Neuronal stem cell (in vitro differentiated cells): ENCODE measurements around the gene VMP1.

ENCODE experiments used
- DNase-seq: peaks from one replicate; pipeline ENCODE4 v3.0.0-alpha.2; 2013; ENCODE audit warnings: low spot score
- H2AFZ ChIP-seq: one replicate; pipeline ENCODE4 v1.6.1; 2013; ENCODE audit warnings: mild to moderate bottlenecking, low read length, inconsistent platforms
- H2AK5ac ChIP-seq: 2 replicates; pipeline ENCODE4 v1.6.1; 2013; ENCODE audit warnings: low read depth, mild to moderate bottlenecking, inconsistent platforms, low read length, moderate library complexity, mixed read lengths
- H2BK120ac ChIP-seq: 2 replicates; pipeline ENCODE4 v1.6.1; 2013; ENCODE audit warnings: low read depth, mild to moderate bottlenecking, inconsistent platforms, low read length, moderate library complexity, mixed read lengths
- H2BK12ac ChIP-seq: one replicate; pipeline ENCODE4 v1.6.1; 2013; ENCODE audit warnings: low read length, inconsistent platforms
- H2BK15ac ChIP-seq: 2 replicates; pipeline ENCODE4 v1.6.1; 2013; ENCODE audit warnings: mild to moderate bottlenecking, low read length, inconsistent platforms, mixed read lengths
- H2BK5ac ChIP-seq: one replicate; pipeline ENCODE4 v1.6.1; 2013; ENCODE audit warnings: inconsistent platforms, mild to moderate bottlenecking, low read length, moderate library complexity
- H3K14ac ChIP-seq: one replicate; pipeline ENCODE4 v1.6.1; 2013; ENCODE audit warnings: low read length, inconsistent platforms
- H3K18ac ChIP-seq: 2 replicates; pipeline ENCODE4 v1.6.1; 2013; ENCODE audit warnings: low read length, inconsistent platforms
- H3K23ac ChIP-seq: 2 replicates; pipeline ENCODE4 v1.6.1; 2013; ENCODE audit warnings: low read depth, mild to moderate bottlenecking, mixed read lengths, low read length, inconsistent platforms; ENCODE audit not compliant: poor library complexity
- H3K27ac ChIP-seq: replicated peaks from 3 replicates; pipeline ENCODE4 v1.5.1; 2013; ENCODE audit warnings: low read length, inconsistent platforms
- H3K27me3 ChIP-seq, 3 experiments: 2 replicates each; pipeline ENCODE4 v1.6.1; 2013; ENCODE audit warnings: low read length in 3 of 3, mild to moderate bottlenecking in 2 of 3, inconsistent platforms in 1 of 3, low read depth in 1 of 3, mixed read lengths in 1 of 3, moderate library complexity in 1 of 3; ENCODE audit not compliant: control insufficient read depth in 3 of 3, insufficient read depth in 3 of 3
- H3K36me3 ChIP-seq, 2 donors: replicated peaks in 1 of 2; 2 replicates each; pipeline ENCODE4 v1.6.1; 2013; ENCODE audit warnings: low read length in 2 of 2; ENCODE audit not compliant: control insufficient read depth in 2 of 2, insufficient read depth in 2 of 2
- H3K4ac ChIP-seq: 2 replicates; pipeline ENCODE4 v1.6.1; 2013; ENCODE audit warnings: inconsistent platforms, mild to moderate bottlenecking, low read length, moderate library complexity
- H3K4me1 ChIP-seq, 2 donors: 1 replicate in 1 of 2; 2 replicates in 1 of 2; pipeline ENCODE4 v1.6.1; 2013; ENCODE audit warnings: low read length in 2 of 2, low read depth in 1 of 2; ENCODE audit not compliant: control insufficient read depth in 2 of 2, insufficient read depth in 1 of 2
- H3K4me2 ChIP-seq: one replicate; pipeline ENCODE4 v1.6.1; 2013; ENCODE audit warnings: mild to moderate bottlenecking, low read length, inconsistent platforms; ENCODE audit not compliant: insufficient read depth, poor library complexity, severe bottlenecking
- H3K4me3 ChIP-seq, 2 donors: 2 replicates each; pipeline ENCODE4 v1.5.1; 2013; ENCODE audit warnings: low read length in 2 of 2, mild to moderate bottlenecking in 2 of 2, inconsistent platforms in 1 of 2, moderate library complexity in 1 of 2
- H3K79me1 ChIP-seq: one replicate; pipeline ENCODE4 v1.6.1; 2013; ENCODE audit warnings: low read depth, mild to moderate bottlenecking, inconsistent platforms, low read length, moderate library complexity
- H3K9ac ChIP-seq: one replicate; pipeline ENCODE4 v1.6.1; 2013; ENCODE audit warnings: mild to moderate bottlenecking, low read depth, low read length, inconsistent platforms; ENCODE audit not compliant: poor library complexity
- H3K9me3 ChIP-seq, 2 donors: replicated peaks in 1 of 2; 2 replicates each; pipeline versions ENCODE3 to v1.6.1; 2013; ENCODE audit warnings: low read length in 2 of 2, mild to moderate bottlenecking in 2 of 2, inconsistent platforms in 1 of 2, low read depth in 1 of 2, mixed read lengths in 1 of 2, moderate library complexity in 1 of 2; ENCODE audit not compliant: control insufficient read depth in 2 of 2, insufficient read depth in 1 of 2
- H4K8ac ChIP-seq: one replicate; pipeline ENCODE4 v1.6.1; 2013; ENCODE audit warnings: low read depth, mild to moderate bottlenecking, inconsistent platforms, low read length, moderate library complexity
- H4K91ac ChIP-seq: one replicate; pipeline ENCODE4 v1.6.1; 2013; ENCODE audit warnings: low read length, low read depth, mild to moderate bottlenecking, inconsistent platforms; ENCODE audit not compliant: poor library complexity
- WGBS, 2 donors: extraction: QIAGEN DNeasy Blood & Tissue Kit; methylation state at CpG; one replicate each; pipeline ENCODE4 v1.1.7; 2013; ENCODE audit warnings: missing lambda C conversion rate in 2 of 2, mixed read lengths in 1 of 2; ENCODE audit not compliant: insufficient read length in 2 of 2, insufficient replicate concordance in 1 of 2; ENCODE audit errors: extremely low coverage in 2 of 2; 5-methylcytosine and 5-hydroxymethylcytosine counted together

The VMP1 gene

GRCh38 chr17:59760160-59760559 lies 52.7 kb downstream of the VMP1 start:
- no CpG with 5 or more reads among the region's 1 CpG for WGBS, 2 donors

GRCh38 chr17:59761385-59762048 lies 54.1 kb downstream of the VMP1 start:
- Histone ChIP-seq H3K36me3 (peaks cover 7 to 25% of the 10 kb centered on the region in 2 donors), H3K14ac (no peak overlapping the region), H4K91ac (no peak overlapping the region), H3K9ac (no peak overlapping the region), H4K8ac (no peak overlapping the region), H3K27ac (peak overlapping the region; percentile 91), H3K4me1 (peaks cover 4 to 24% of the 10 kb centered on the region in 2 donors), H3K18ac (no peak overlapping the region), H2BK120ac (no peak overlapping the region), H3K9me3 (peaks cover 3 to 6% of the 10 kb centered on the region in 2 donors), H3K27me3 (no peaks in the 10 kb centered on the region), H2BK12ac (no peak overlapping the region), H2AK5ac (no peak overlapping the region), H3K23ac (no peak overlapping the region), H2AFZ (peak overlapping the region; percentile 24), H3K4ac (no peak overlapping the region), H2BK5ac (no peak overlapping the region), H2BK15ac (no peak overlapping the region), H3K79me1 (no peaks in the 10 kb centered on the region), H3K4me3 (no peak overlapping the region), H3K4me2 (peak overlapping the region; percentile 14)
- no CpG with 5 or more reads among the region's 3 CpGs for WGBS, 2 donors
- peak; percentile 61 for DNase-seq

More at GRCh38 chr17:59760160-59760559, 52.7 kb downstream of the VMP1 start:
- Histone ChIP-seq H4K91ac (no peak overlapping the region), H3K4me3 (no peak overlapping the region), H3K23ac (no peak overlapping the region), H3K27me3 (no peaks in the 10 kb centered on the region), H3K4ac (no peak overlapping the region), H2BK12ac (no peak overlapping the region), H2AFZ (no peak overlapping the region), H3K36me3 (peaks cover 5 to 15% of the 10 kb centered on the region in 2 donors), H3K4me1 (peaks cover 4 to 29% of the 10 kb centered on the region in 2 donors), H3K27ac (no peak overlapping the region), H3K79me1 (no peaks in the 10 kb centered on the region), H4K8ac (no peak overlapping the region), H3K14ac (no peak overlapping the region), H3K18ac (no peak overlapping the region), H2BK15ac (no peak overlapping the region), H2AK5ac (no peak overlapping the region), H2BK5ac (no peak overlapping the region), H2BK120ac (no peak overlapping the region), H3K9ac (no peak overlapping the region), H3K4me2 (no peak overlapping the region), H3K9me3 (peaks cover 3 to 6% of the 10 kb centered on the region in 2 donors)
- no peak for DNase-seq

- H3K9ac ChIP-seq = no peak overlapping the region
- no peak overlapping the region for H2BK5ac ChIP-seq
- no peak overlapping the region for H3K14ac ChIP-seq
- no peak overlapping the region for H2BK120ac ChIP-seq
- peak overlapping the region; percentile 24 for H2AFZ ChIP-seq
- no CpG with 5 or more reads among the region's 4 CpGs for WGBS, 2 donors
- peak overlapping the region; percentile 91 for H3K27ac ChIP-seq
- H3K4me3 ChIP-seq = no peak overlapping the region
- no peak overlapping the region for H4K91ac ChIP-seq
- no peaks in the 10 kb centered on the region for H3K27me3 ChIP-seq
- no peak overlapping the region for H2BK15ac ChIP-seq
- H3K4me2 ChIP-seq = no peak overlapping the region
- no peak overlapping the region for H3K4ac ChIP-seq
- peaks cover 4 to 23% of the 10 kb centered on the region in 2 donors for H3K4me1 ChIP-seq
- no peak overlapping the region for H4K8ac ChIP-seq
- H3K79me1 ChIP-seq = no peaks in the 10 kb centered on the region
- no peak overlapping the region for H2AK5ac ChIP-seq
- H3K18ac ChIP-seq = no peak overlapping the region
- peaks cover 7 to 25% of the 10 kb centered on the region in 2 donors for H3K36me3 ChIP-seq
- DNase-seq = no peak
- no peak overlapping the region for H3K23ac ChIP-seq
- peaks cover 3 to 6% of the 10 kb centered on the region in 2 donors for H3K9me3 ChIP-seq
- no peak overlapping the region for H2BK12ac ChIP-seq
These were observed 54.8 kb downstream of the VMP1 start for GRCh38 chr17:59762049-59762823.

GRCh38 chr17:59762824-59763374 lies 55.4 kb downstream of the VMP1 start:
- Histone ChIP-seq H3K27me3 (no peaks in the 10 kb centered on the region), H3K14ac (no peak overlapping the region), H3K4me1 (peaks cover 4 to 23% of the 10 kb centered on the region in 2 donors), H3K27ac (no peak overlapping the region), H3K9ac (no peak overlapping the region), H3K23ac (no peak overlapping the region), H2AK5ac (no peak overlapping the region), H4K91ac (no peak overlapping the region), H3K4me3 (no peak overlapping the region), H2BK120ac (no peak overlapping the region), H2BK15ac (no peak overlapping the region), H2BK12ac (no peak overlapping the region), H2AFZ (no peak overlapping the region), H3K79me1 (no peaks in the 10 kb centered on the region), H3K18ac (no peak overlapping the region), H3K36me3 (peaks cover 6 to 24% of the 10 kb centered on the region in 2 donors), H3K9me3 (peaks cover 3 to 6% of the 10 kb centered on the region in 2 donors), H3K4me2 (no peak overlapping the region), H3K4ac (no peak overlapping the region), H2BK5ac (no peak overlapping the region), H4K8ac (no peak overlapping the region)
- DNase-seq = no peak
